SK-N-SH treated with all-trans-retinoic acid at 6 μM for 48 hours (cell line): ENCODE measurements around the gene CFAP299.

Source experiments
- ATAC-seq: fragments of 200-7000 bp; cut with Tn5 transposase; 3 replicates; pipeline ENCODE4 v1.9.1; 2020; ENCODE audit warnings: mild to moderate bottlenecking, moderate library complexity
- BACH2 ChIP-seq: fragments of 250-450 bp; sonication (Bioruptor Pico); IDR thresholded peaks from 2 replicates; pipeline ENCODE4 v1.9.0; 2021; ENCODE audit warnings: mild to moderate bottlenecking, borderline replicate concordance
- CREB5 ChIP-seq: fragments of 250-450 bp; sonication (Bioruptor Pico); IDR thresholded peaks from 2 replicates; pipeline ENCODE4 v1.5.1; 2020; ENCODE audit warnings: low read depth, mild to moderate bottlenecking, moderate library complexity
- CSDC2 ChIP-seq: fragments of 250-450 bp; sonication (Bioruptor Pico); IDR thresholded peaks from 2 replicates; pipeline ENCODE4 v1.5.0; 2020; ENCODE audit warnings: mild to moderate bottlenecking, moderate library complexity
- CSRNP3 ChIP-seq: fragments of 250-450 bp; sonication (Bioruptor Pico); IDR thresholded peaks from 2 replicates; pipeline ENCODE4 v1.5.1; 2021; ENCODE audit warnings: mild to moderate bottlenecking, moderate library complexity
- ESRRG ChIP-seq: fragments of 250-450 bp; sonication (Bioruptor Pico); IDR thresholded peaks from 2 replicates; pipeline ENCODE4 v1.6.1; 2021; ENCODE audit warnings: mild to moderate bottlenecking
- GLIS3 ChIP-seq: fragments of 250-450 bp; sonication (Bioruptor Pico); IDR thresholded peaks from 2 replicates; pipeline ENCODE4 v1.5.0; 2020; ENCODE audit warnings: mild to moderate bottlenecking, moderate library complexity
- ISL1 ChIP-seq: fragments of 250-450 bp; sonication (Bioruptor Pico); IDR thresholded peaks from 2 replicates; pipeline ENCODE4 v2.1.2; 2022; ENCODE audit warnings: mild to moderate bottlenecking, moderate library complexity
- OSR1 ChIP-seq: fragments of 250-450 bp; sonication (Bioruptor Pico); IDR thresholded peaks from 2 replicates; pipeline ENCODE4 v1.8.0; 2022; ENCODE audit warnings: moderate library complexity, mild to moderate bottlenecking, inconsistent platforms
- PATZ1 ChIP-seq: fragments of 250-450 bp; sonication (Bioruptor Pico); IDR thresholded peaks from 2 replicates; pipeline ENCODE4 v1.8.0; 2020; ENCODE audit warnings: mild to moderate bottlenecking, moderate library complexity, borderline replicate concordance
- PPARA ChIP-seq: fragments of 250-450 bp; sonication (Bioruptor Pico); IDR thresholded peaks from 2 replicates; pipeline ENCODE4 v1.5.0; 2020; ENCODE audit warnings: mild to moderate bottlenecking, borderline replicate concordance
- RARB ChIP-seq: fragments of 250-450 bp; sonication (Bioruptor Pico); IDR thresholded peaks from 2 replicates; pipeline ENCODE4 v1.8.0; 2021; ENCODE audit warnings: mild to moderate bottlenecking, moderate library complexity
- SNAI2 ChIP-seq: fragments of 250-450 bp; sonication (Bioruptor Pico); IDR thresholded peaks from 2 replicates; pipeline ENCODE4 v1.5.0; 2020; ENCODE audit warnings: mild to moderate bottlenecking, moderate library complexity
- TCF4 ChIP-seq: fragments of 250-450 bp; sonication (Bioruptor Pico); IDR thresholded peaks from 2 replicates; pipeline ENCODE4 v1.8.0; 2021; ENCODE audit warnings: mild to moderate bottlenecking, moderate library complexity, borderline replicate concordance
- TOX ChIP-seq: fragments of 250-450 bp; sonication (Bioruptor Pico); IDR thresholded peaks from 2 replicates; pipeline ENCODE4 v1.8.0; 2021; ENCODE audit warnings: mild to moderate bottlenecking, moderate library complexity, borderline replicate concordance
- TSHZ2 ChIP-seq: fragments of 250-450 bp; sonication (Bioruptor Pico); IDR thresholded peaks from 2 replicates; pipeline ENCODE4 v1.5.0; 2020; ENCODE audit warnings: mild to moderate bottlenecking, moderate library complexity
- ZC3H10 ChIP-seq: fragments of 250-450 bp; sonication (Bioruptor Pico); IDR thresholded peaks from 2 replicates; pipeline ENCODE4 v1.5.1; 2021; ENCODE audit warnings: mild to moderate bottlenecking, moderate library complexity
- ZFP3 ChIP-seq: fragments of 250-450 bp; sonication (Bioruptor Pico); IDR thresholded peaks from 2 replicates; pipeline ENCODE4 v1.5.0; 2020; ENCODE audit warnings: mild to moderate bottlenecking, moderate library complexity
- ZFP30 ChIP-seq: fragments of 450-650 bp; formaldehyde crosslinking; IDR thresholded peaks from 2 replicates; pipeline ENCODE4 v1.5.0; 2022; ENCODE audit warnings: mild to moderate bottlenecking, moderate library complexity
- ZNF565 ChIP-seq: fragments of 450-650 bp; formaldehyde crosslinking; conservative IDR thresholded peaks from 2 replicates; pipeline ENCODE4 v1.5.0; 2020; ENCODE audit warnings: low read depth, mild to moderate bottlenecking, moderate library complexity
- ZNF70 ChIP-seq: fragments of 450-650 bp; formaldehyde crosslinking; IDR thresholded peaks from 2 replicates; pipeline ENCODE4 v1.5.0; 2020; ENCODE audit warnings: mild to moderate bottlenecking, moderate library complexity
- ZNF8 ChIP-seq: fragments of 450-650 bp; formaldehyde crosslinking; IDR thresholded peaks from 2 replicates; pipeline ENCODE4 v1.5.0; 2020; ENCODE audit warnings: mild to moderate bottlenecking, moderate library complexity

CFAP299 gene

GRCh38 chr4:80776168-80776567, 440.6 kb downstream of the CFAP299 start:
- TF ChIP-seq ESRRG (CRISPR knock-in tag) (no peak), RARB (no peak), CSDC2 (CRISPR knock-in tag) (no peak), ISL1 (CRISPR knock-in tag) (no peak), BACH2 (CRISPR knock-in tag) (no peak), SNAI2 (CRISPR knock-in tag) (no peak), ZNF8 (no peak), OSR1 (CRISPR knock-in tag) (no peak), CREB5 (CRISPR knock-in tag) (no peak), ZC3H10 (CRISPR knock-in tag) (no peak), TOX (CRISPR knock-in tag) (no peak)
- ATAC-seq = no peak

GRCh38 chr4:80781431-80781830, 445.9 kb downstream of the CFAP299 start:
- no peak for TF ChIP-seq OSR1 (CRISPR knock-in tag)
- no peak for TF ChIP-seq GLIS3 (CRISPR knock-in tag)
- no peak for TF ChIP-seq RARB
- no peak for TF ChIP-seq ESRRG (CRISPR knock-in tag)
- TF ChIP-seq ZFP30 (CRISPR knock-in tag) = no peak
- TF ChIP-seq PATZ1 (CRISPR knock-in tag) = no peak
- no peak for TF ChIP-seq ZNF8
- no peak for ATAC-seq

- ATAC-seq = no peak
- no peak for TF ChIP-seq CSRNP3 (CRISPR knock-in tag)
- TF ChIP-seq ZFP3 = no peak
- TF ChIP-seq RARB = no peak
- no peak for TF ChIP-seq CSDC2 (CRISPR knock-in tag)
- no peak for TF ChIP-seq PATZ1 (CRISPR knock-in tag)
- no peak for TF ChIP-seq SNAI2 (CRISPR knock-in tag)
- TF ChIP-seq ZFP30 (CRISPR knock-in tag) = no peak
- TF ChIP-seq GLIS3 (CRISPR knock-in tag) = no peak
- no peak for TF ChIP-seq ZNF565 (CRISPR knock-in tag)
- no peak for TF ChIP-seq BACH2 (CRISPR knock-in tag)
- no peak for TF ChIP-seq TCF4 (CRISPR knock-in tag)
- no peak for TF ChIP-seq TSHZ2 (CRISPR knock-in tag)
- TF ChIP-seq PPARA = no peak
- TF ChIP-seq TOX (CRISPR knock-in tag) = no peak
- no peak for TF ChIP-seq ZNF8
- TF ChIP-seq ESRRG (CRISPR knock-in tag) = no peak
- TF ChIP-seq ZNF70 (CRISPR knock-in tag) = no peak
- no peak for TF ChIP-seq CREB5 (CRISPR knock-in tag)
Measured at GRCh38 chr4:80787306-80787705, 451.8 kb downstream of the CFAP299 start.
